ENCODE results near the gene LMO7. TPM values are rescaled to one million over a fixed set of nuclear protein-coding genes. Genes with fewer than 3 reads are reported as not detected.

Gene LMO7
- total and polyA plus RNA-seq, 2 of the 13 experiments (the other 11 are each of a cell fraction or from before 2014, with no cell fraction given), result 34.0 to 121 TPM

DNA sequence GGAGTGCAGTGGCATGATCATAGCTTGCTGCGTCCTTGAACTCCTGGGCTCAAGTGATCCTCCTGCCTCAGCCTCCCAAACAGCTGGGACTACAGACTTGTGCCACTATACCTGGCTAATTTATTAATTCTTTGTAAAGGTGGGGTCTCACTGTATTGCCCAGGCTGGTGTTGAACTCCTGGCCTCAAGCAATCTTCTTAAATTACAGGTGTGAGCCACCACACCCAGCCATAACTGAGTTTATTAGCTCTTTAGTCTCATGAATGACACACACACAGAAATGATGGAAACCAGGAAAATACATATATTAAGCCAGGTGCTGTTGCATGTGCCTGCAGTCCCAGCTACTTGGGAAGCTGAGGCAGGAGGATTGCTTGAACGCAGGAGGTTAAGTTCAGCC lies 33.1 kb upstream of the LMO7 start:
- 97% methylated on average over 2 of the region's 2 CpGs for WGBS (ENCODE audit: low lambda C conversion rate)
- peaks cover 0 to 1% of the 10 kb centered on the region in 2 experiments; a peak in 1 of 5 replicates for H3K36me3 ChIP-seq (replicated peaks in 1 of 2; ENCODE audit: control insufficient read depth in 1 of 2, insufficient read depth in 2 of 2, low read length in 2 of 2)
- no peaks in the 10 kb centered on the region for H3K27me3 ChIP-seq (ENCODE audit: control insufficient read depth in 1 of 2, insufficient read depth in 2 of 2, low read length in 2 of 2)
- no peak overlapping the region for H3K4me3 ChIP-seq (replicated peaks in 1 of 3; ENCODE audit: insufficient read depth in 1 of 3, low read depth in 2 of 3, low read length in 3 of 3)
- ATAC-seq (no peak), DNase-seq (ENCODE audit: low spot score) (no peak), FAIRE-seq (no peak)
- no peaks in the 10 kb centered on the region for H3K9me3 ChIP-seq (ENCODE audit: low read length)
- in situ Hi-C loops (cut with HindIII; ENCODE audit: extremely low pct_ligation_motif_present, low pct_unique_long_range_greater_than_20kb) (loop anchor here (5.0 kb wide), 1 partner anchor 64 kb away; no protein-coding TSS in a partner anchor), intact Hi-C loops (cut with micrococcal nuclease; ENCODE audit: unreplicated experiment) (no loop called here)
- no TSS peak for BruUV-seq (replicated peaks)
- no peaks in the 10 kb centered on the region; the same call in 1 of the 2 replicates for H3K4me1 ChIP-seq (ENCODE audit: insufficient read depth, low read length)
- H3K9ac ChIP-seq (ENCODE audit: insufficient read depth, low read depth, low read length), result no peak overlapping the region
- H4K20me1 ChIP-seq (ENCODE audit: insufficient read depth, low read length), result no peaks in the 10 kb centered on the region
- no peaks in the 10 kb centered on the region for H3K79me2 ChIP-seq (ENCODE audit: insufficient read depth, low read length)
- TF ChIP-seq, protein P1, sequence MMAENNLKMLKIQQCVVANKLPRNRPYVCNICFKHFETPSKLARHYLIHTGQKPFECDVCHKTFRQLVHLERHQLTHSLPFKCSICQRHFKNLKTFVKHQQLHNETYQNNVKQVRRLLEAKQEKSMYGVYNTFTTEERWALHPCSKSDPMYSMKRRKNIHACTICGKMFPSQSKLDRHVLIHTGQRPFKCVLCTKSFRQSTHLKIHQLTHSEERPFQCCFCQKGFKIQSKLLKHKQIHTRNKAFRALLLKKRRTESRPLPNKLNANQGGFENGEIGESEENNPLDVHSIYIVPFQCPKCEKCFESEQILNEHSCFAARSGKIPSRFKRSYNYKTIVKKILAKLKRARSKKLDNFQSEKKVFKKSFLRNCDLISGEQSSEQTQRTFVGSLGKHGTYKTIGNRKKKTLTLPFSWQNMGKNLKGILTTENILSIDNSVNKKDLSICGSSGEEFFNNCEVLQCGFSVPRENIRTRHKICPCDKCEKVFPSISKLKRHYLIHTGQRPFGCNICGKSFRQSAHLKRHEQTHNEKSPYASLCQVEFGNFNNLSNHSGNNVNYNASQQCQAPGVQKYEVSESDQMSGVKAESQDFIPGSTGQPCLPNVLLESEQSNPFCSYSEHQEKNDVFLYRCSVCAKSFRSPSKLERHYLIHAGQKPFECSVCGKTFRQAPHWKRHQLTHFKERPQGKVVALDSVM (CRISPR knock-in tag; IDR thresholded peaks at IDR 0.05), result 0 out of 2 replicates have a peak, but pooled peaks have one; percentile 48
- peak; percentile 48; the same call in 1 of the 2 replicates for TF ChIP-seq ZNF121 (CRISPR knock-in tag; IDR thresholded peaks at IDR 0.05)
- TF ChIP-seq ZFY (CRISPR knock-in tag; IDR thresholded peaks at IDR 0.05), result no peak
- CTCF ChIA-PET (ENCODE audit: low intra/inter-chr PET ratio, low total read pairs), result no interaction called here
- no peak overlapping the region for H2AFZ ChIP-seq (ENCODE audit: low read length)
- no peak overlapping the region for H3K27ac ChIP-seq (ENCODE audit: extremely low read length, insufficient read depth, low read length)
- POLR2A ChIA-PET, result no interaction called here
- H3K4me2 ChIP-seq (ENCODE audit: low read depth, low read length), result no peak overlapping the region

DNA sequence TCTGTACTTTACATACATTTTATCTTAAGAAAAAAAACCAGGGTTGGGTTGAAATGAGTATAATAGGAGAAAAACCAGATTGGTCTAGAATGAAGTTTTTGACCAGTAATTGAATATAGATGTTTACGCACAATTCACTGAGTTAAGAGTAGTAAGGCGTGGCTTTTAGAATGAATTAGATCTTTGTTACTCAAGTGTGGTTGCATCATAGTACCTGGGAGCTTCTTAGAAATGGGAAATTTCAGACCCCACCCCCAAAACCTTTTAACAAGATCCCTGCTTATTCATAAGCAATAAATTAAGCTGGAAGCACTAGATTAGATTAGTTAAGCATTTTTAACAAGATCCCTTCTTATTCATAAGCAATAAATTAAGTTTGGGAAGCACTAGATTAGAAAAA lies 28.7 kb upstream of the LMO7 start:
- H3K4me2 ChIP-seq (ENCODE audit: low read depth, low read length), result no peak overlapping the region
- H4K20me1 ChIP-seq (ENCODE audit: insufficient read depth, low read length), result no peaks in the 10 kb centered on the region
- no peaks in the 10 kb centered on the region; the same call in 1 of the 2 replicates for H3K4me1 ChIP-seq (ENCODE audit: insufficient read depth, low read length)
- H3K27ac ChIP-seq (ENCODE audit: extremely low read length, insufficient read depth, low read length), result no peak overlapping the region
- no TSS peak for BruUV-seq (replicated peaks)
- in situ Hi-C loops (cut with HindIII; ENCODE audit: extremely low pct_ligation_motif_present, low pct_unique_long_range_greater_than_20kb) (no loop called here), intact Hi-C loops (cut with micrococcal nuclease; ENCODE audit: unreplicated experiment) (loop anchor here (5.0 kb wide), 1 partner anchor 55 kb away; no protein-coding TSS in a partner anchor)
- TF ChIP-seq, protein P2, sequence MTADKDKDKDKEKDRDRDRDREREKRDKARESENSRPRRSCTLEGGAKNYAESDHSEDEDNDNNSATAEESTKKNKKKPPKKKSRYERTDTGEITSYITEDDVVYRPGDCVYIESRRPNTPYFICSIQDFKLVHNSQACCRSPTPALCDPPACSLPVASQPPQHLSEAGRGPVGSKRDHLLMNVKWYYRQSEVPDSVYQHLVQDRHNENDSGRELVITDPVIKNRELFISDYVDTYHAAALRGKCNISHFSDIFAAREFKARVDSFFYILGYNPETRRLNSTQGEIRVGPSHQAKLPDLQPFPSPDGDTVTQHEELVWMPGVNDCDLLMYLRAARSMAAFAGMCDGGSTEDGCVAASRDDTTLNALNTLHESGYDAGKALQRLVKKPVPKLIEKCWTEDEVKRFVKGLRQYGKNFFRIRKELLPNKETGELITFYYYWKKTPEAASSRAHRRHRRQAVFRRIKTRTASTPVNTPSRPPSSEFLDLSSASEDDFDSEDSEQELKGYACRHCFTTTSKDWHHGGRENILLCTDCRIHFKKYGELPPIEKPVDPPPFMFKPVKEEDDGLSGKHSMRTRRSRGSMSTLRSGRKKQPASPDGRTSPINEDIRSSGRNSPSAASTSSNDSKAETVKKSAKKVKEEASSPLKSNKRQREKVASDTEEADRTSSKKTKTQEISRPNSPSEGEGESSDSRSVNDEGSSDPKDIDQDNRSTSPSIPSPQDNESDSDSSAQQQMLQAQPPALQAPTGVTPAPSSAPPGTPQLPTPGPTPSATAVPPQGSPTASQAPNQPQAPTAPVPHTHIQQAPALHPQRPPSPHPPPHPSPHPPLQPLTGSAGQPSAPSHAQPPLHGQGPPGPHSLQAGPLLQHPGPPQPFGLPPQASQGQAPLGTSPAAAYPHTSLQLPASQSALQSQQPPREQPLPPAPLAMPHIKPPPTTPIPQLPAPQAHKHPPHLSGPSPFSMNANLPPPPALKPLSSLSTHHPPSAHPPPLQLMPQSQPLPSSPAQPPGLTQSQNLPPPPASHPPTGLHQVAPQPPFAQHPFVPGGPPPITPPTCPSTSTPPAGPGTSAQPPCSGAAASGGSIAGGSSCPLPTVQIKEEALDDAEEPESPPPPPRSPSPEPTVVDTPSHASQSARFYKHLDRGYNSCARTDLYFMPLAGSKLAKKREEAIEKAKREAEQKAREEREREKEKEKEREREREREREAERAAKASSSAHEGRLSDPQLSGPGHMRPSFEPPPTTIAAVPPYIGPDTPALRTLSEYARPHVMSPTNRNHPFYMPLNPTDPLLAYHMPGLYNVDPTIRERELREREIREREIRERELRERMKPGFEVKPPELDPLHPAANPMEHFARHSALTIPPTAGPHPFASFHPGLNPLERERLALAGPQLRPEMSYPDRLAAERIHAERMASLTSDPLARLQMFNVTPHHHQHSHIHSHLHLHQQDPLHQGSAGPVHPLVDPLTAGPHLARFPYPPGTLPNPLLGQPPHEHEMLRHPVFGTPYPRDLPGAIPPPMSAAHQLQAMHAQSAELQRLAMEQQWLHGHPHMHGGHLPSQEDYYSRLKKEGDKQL (CRISPR knock-in tag; IDR thresholded peaks at IDR 0.05; ENCODE audit: low read depth), result no peak
- TF ChIP-seq NFIB (CRISPR knock-in tag; IDR thresholded peaks at IDR 0.05; ENCODE audit: borderline replicate concordance) (no peak), CEBPG (CRISPR knock-in tag; IDR thresholded peaks at IDR 0.05) (0 out of 2 replicates have a peak, but pooled peaks have one; percentile 11)
- no peak overlapping the region for H2AFZ ChIP-seq (ENCODE audit: low read length)
- no peak overlapping the region for H3K9ac ChIP-seq (ENCODE audit: insufficient read depth, low read depth, low read length)
- no peaks in the 10 kb centered on the region for H3K27me3 ChIP-seq (ENCODE audit: control insufficient read depth in 1 of 2, insufficient read depth in 2 of 2, low read length in 2 of 2)
- no peak for ATAC-seq
- H3K79me2 ChIP-seq (ENCODE audit: insufficient read depth, low read length), result no peaks in the 10 kb centered on the region
- peaks cover 0 to 1% of the 10 kb centered on the region in 2 experiments; a peak in 1 of 5 replicates for H3K36me3 ChIP-seq (replicated peaks in 1 of 2; ENCODE audit: control insufficient read depth in 1 of 2, insufficient read depth in 2 of 2, low read length in 2 of 2)
- no peaks in the 10 kb centered on the region for H3K9me3 ChIP-seq (ENCODE audit: low read length)
- FAIRE-seq, result no peak
- POLR2A ChIA-PET, result no interaction called here
- H3K4me3 ChIP-seq (replicated peaks in 1 of 3; ENCODE audit: insufficient read depth in 1 of 3, low read depth in 2 of 3, low read length in 3 of 3), result no peak overlapping the region
- 95% methylated on average over 2 of the region's 2 CpGs for WGBS (ENCODE audit: low lambda C conversion rate)
- DNase-seq (ENCODE audit: low spot score), result peak; percentile 6
- CTCF ChIA-PET (ENCODE audit: low intra/inter-chr PET ratio, low total read pairs), result no interaction called here

All from HepG2 (cell line).